DMS 273 treated with DMSO at 0.1 percent for 48 hours (cell line): Measurements from ENCODE around the gene ITGA6.

Source experiments
- DNase-seq: peaks from one replicate; lab custom pipeline; 2025; lab: John Stamatoyannopoulos, UW

Gene ITGA6

GRCh38 chr2:172465417-172466334, 38.3 kb downstream of the ITGA6 start:
- peak; percentile 60 for DNase-seq

- no peak for DNase-seq
These were observed 40.0 kb downstream of the ITGA6 start for GRCh38 chr2:172467382-172467781.

- no peak for DNase-seq
These were observed 43.9 kb downstream of the ITGA6 start for GRCh38 chr2:172470958-172471922.

- DNase-seq = no peak
These were observed 45.2 kb downstream of the ITGA6 start for GRCh38 chr2:172472446-172473033.

GRCh38 chr2:172473167-172473566, 45.8 kb downstream of the ITGA6 start:
- no peak for DNase-seq

- no peak for DNase-seq
These were observed 51.0 kb downstream of the ITGA6 start for GRCh38 chr2:172478353-172478752.

- DNase-seq = no peak
These were observed 53.2 kb downstream of the ITGA6 start for GRCh38 chr2:172480301-172481218.

GRCh38 chr2:172481507-172482262, 54.3 kb downstream of the ITGA6 start:
- no peak for DNase-seq

GRCh38 chr2:172484253-172484652, 56.9 kb downstream of the ITGA6 start:
- DNase-seq = no peak

GRCh38 chr2:172484706-172485105, 57.3 kb downstream of the ITGA6 start:
- DNase-seq = no peak

- DNase-seq = no peak
These were observed 61.2 kb downstream of the ITGA6 start for GRCh38 chr2:172488556-172488955.

- no peak for DNase-seq
These were observed 62.3 kb downstream of the ITGA6 start for GRCh38 chr2:172489681-172490080.

GRCh38 chr2:172496160-172496608, 68.8 kb downstream of the ITGA6 start:
- DNase-seq = no peak

GRCh38 chr2:172507199-172507598, 79.8 kb downstream of the ITGA6 start:
- no peak for DNase-seq

GRCh38 chr2:172510088-172510487, 82.7 kb downstream of the ITGA6 start:
- no peak for DNase-seq

- DNase-seq = no peak
These were observed 83.2 kb downstream of the ITGA6 start for GRCh38 chr2:172510548-172510947.

- no peak for DNase-seq
These were observed 85.6 kb downstream of the ITGA6 start for GRCh38 chr2:172512810-172513523.

- DNase-seq = no peak
These were observed 86.1 kb downstream of the ITGA6 start for GRCh38 chr2:172513524-172513900.

GRCh38 chr2:172513935-172514586, 86.7 kb downstream of the ITGA6 start:
- no peak for DNase-seq
